H54 (cell line): Measurements from ENCODE around the gene AUTS2.

Source experiments
- DNase-seq: peaks from one replicate; pipeline ENCODE4 v3.0.0; 2011; ENCODE audit warnings: low spot score, mixed read lengths; ENCODE audit not compliant: insufficient read length
- FAIRE-seq: peaks from 3 replicates; lab custom pipeline; 2011; peaks lifted over from hg19 to GRCh38; lab: Jason Lieb, UNC
- POLR2A ChIP-seq: IDR thresholded peaks from 2 replicates; pipeline ENCODE4 v1.6.1; 2011; ENCODE audit warnings: low read depth, mild to moderate bottlenecking, low read length

AUTS2 gene

DNA sequence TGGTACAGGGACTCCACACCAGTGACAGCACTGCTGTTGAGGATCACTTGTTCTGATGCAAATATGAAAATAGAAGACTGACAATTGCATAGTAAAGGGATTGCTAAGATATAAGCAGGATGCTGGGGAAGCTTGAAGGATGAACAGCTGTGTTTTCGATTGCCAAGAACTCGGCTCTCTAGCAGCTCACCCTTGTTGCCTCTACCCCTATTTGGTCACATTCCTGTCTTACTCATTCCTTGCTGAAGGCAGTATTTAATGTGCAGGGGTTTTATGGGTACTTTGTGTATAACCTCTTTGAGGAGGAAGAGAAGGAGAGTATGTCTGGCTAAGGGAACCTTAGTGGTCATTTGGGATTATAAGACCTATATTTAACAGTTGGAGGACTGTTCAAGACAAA is 218.8 kb downstream of the AUTS2 start:
- FAIRE-seq (no peak), DNase-seq (no peak)
- TF ChIP-seq POLR2A: no peak

DNA sequence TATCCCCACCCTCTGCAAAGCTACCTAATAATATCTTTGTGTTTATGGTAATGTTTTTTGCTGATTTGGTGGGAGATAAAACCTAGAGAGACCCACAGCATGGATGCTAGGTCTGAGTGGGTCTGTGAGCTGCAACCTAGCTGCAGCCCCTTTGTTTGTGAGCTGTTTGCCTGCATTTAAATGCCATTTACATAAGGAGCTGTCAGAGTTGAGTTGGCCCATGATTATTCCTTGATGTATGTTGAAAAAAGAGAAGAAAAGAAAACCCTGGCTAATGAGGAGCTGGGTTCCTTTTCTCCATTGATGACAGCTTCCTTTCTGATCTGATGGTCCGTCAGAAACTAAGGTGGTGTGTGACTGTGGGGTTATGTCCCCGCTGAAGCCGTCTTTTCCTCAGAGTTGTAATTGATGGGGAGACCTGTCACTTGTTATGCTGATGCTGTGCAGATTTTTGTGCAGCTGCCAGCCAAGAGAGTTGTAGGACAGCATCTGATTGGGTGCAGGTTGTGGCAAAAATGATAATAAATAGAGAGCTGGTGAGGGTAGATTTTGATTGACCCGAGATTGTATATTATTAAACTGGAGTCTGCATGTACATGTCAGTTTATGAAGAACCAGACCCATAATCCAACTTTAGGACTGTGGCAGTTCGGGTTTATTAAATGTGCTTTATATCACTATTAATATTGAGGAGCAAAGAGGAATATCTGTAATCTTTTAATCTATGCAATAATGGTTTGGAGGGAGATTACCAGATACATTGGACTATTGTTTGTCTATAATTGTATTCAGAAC is 219.8 kb downstream of the AUTS2 start:
- FAIRE-seq (no peak), DNase-seq (no peak)
- TF ChIP-seq POLR2A: no peak

DNA sequence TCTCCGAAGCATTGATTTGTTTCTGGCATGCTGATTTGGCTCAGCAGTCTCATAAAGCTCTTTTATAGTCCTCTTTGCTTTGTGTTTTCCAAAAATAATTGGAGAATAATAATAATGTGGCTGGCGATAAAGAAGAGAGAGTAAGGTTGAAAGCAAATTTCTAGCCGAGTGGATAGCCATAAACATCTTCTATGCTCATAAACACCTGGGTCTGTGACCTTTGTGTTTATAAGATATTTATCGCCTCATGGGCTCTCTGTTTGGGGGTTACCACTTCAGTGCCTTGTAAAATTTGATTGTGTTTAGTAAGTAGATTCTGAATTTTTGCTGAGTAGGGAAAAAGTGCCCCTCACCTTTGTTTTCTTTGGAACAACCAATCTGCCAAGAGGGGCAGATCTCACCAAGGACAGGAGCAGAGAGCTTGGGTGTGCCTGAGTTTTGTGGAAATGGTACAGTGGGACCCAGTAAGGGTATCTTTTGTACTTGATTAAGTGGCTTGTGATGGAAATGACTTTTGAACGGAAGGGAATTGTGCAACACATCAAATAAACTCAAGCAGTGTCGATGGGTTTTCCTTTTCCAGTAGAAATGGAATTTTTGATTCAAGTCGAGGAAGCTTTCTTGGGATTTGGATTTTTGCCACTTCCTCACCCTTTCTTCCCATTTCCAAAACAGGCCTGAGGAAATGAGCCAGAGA is 220.5 kb downstream of the AUTS2 start:
- no peak for DNase-seq
- FAIRE-seq: no peak

DNA sequence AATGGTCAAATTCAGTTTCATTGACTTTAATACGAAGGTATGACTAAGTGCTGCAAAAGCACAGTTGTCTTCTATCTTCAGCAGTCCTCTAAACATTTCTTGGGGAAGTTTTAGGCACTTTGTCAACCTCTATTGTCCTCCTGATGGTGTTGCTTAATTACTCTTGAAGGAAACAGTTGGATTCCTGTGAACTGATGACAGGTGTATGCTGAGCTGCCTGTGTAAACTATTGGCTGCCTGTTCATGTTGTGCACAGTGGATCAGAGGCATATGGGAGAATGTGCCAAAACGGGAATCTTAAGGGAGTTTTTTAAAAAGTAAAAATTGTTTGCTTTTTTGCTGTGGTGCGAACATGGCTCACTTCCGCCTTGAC is 221.0 kb downstream of the AUTS2 start:
- no peak for FAIRE-seq

More for the DNA sequence above, 220.5 kb downstream of the AUTS2 start:
- TF ChIP-seq POLR2A: no peak

DNA sequence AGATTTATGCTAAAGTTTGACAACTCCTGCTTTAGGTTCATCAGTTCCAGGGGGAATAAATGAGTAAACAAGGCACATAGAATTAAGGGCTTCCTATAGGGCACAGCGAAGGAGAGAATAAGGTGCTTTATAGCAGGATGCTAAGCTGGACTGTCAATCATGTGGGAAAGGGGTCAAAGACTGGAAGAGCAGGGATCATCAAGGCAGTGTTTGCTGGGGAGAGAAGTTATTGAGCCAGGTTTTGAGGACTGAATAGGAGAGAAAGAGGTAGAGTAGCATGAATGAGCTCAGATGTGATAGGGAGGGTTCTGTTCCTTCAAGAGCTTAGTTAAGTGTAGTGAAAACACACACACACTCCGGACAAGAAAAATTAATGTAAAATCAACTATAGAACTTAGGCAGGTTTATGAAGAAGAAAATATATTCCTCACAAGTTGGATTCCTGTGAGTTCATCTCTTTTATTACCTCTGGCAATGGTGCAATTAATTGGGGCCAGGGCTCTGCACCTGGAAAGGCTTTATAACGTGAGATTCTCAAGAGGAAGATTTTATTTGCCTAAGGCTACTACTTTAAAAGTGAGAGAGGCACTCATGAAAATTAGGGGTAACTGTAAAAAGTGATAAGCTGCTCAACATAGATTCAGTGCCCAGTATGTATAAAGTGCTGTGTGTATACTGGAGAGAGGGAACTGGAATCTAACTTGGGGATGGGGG is 222.4 kb downstream of the AUTS2 start:
- TF ChIP-seq POLR2A: no peak
- DNase-seq (no peak), FAIRE-seq (no peak)

More for the DNA sequence above, 221.0 kb downstream of the AUTS2 start:
- no peak for TF ChIP-seq POLR2A
- no peak for DNase-seq

DNA sequence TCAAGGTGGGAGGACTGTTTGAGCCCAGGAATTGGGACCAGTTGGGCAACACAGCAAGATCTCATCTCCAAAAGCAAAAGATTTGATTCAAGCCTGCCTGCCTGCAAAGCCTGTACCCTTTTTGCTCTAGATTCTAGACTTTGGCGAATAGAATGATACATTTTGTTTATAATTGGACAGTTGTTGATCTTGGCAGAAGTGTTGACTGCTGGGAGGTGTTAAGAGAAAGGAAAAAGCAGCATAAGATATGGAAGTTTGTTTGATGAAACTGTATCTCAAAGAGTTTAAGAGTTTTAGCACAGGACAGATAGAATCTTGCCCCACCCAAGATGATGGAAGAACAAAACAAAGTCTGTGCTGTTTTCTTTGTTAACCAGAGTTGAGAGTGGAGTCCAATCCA is 224.1 kb downstream of the AUTS2 start:
- no peak for TF ChIP-seq POLR2A
- FAIRE-seq: no peak

DNA sequence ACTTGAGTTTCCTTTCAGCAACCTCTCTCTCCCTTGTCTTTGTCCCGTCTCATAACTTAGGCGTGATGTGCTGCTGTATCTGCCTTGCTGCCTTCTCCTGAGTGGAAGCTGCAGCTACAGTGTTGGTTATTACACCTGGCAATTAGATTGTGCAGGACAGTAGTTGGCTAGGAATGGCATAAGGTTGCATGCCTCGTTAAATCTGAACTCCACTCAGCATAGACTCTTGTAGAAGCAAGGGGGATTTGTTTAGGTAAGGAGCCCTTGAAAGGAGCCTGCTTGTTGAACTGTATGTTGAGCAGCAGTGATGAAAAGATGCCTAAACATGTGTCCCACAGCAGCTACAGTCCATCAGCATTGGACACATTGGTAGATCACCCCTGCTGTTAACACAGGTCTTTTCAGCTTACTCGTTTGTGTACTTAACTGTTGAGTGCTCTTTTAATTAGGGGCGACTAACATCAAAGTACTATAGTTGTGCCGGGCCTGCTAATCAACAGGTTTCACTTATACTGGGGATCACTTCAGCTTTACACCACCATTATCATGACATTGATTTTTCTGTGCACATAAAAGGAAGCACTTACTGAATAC is 225.0 kb downstream of the AUTS2 start:
- no peak for FAIRE-seq
- no peak for TF ChIP-seq POLR2A
- no peak for DNase-seq

More for the DNA sequence above, 224.1 kb downstream of the AUTS2 start:
- no peak for DNase-seq

DNA sequence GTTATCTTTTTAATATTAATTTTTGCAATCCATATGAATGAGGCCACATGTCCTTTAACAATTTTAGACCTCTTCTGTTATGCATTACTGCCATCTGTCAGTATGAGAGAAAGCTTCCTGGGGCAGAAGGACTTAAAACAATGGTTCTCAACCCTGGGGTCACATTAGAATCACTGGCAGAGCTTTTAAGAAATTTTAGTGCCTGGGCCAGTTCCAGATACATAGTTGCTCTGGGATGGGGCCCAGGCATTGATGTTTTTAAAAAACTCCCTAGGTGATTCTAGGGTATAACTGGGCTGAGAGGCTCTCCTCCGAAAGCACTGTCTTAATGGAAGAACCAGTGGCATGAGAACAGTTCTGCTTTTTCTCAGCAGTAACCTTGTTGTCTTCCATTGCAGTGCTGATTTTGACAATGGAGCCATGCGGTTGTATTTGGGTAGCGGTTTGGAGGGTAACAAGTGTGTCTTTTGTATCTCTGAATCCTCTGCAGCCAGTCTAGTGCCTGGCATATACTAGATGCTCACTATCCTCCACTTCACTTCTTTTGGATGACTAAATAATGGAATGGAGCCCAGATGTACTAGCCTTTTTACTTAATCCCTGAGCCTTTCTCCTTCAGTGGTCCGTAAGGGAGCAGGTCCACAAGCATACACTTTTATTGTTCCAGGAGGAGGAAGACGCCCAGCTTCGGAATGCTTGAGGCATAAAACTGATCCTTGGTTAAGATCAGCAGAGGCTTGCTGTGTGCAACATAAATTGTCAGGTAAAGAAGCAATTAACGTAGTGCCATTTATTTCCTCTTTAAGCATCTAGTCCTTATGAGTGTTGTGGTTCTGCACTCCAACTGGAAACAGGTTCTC is 227.1 kb downstream of the AUTS2 start:
- FAIRE-seq: no peak
- no peak for DNase-seq

DNA sequence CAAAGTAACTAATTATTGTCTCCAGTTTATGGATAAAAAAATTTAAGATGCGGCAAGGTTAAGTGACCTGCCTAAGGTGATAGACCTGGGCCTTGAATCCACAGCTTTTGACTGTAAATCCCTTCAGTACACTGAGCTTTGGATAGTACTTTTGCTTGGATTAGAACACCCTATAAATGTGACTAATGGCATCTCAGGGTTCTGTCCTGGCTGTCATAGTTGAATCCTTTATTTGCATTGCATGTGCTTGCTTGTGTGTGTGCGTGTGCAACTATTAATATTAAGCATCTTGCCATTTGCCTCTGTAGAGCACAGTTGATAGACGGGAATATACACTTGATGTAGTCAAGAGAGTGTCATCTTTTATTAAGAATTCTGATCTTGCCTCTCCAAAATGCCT is 228.0 kb downstream of the AUTS2 start:
- DNase-seq: no peak
- no peak for FAIRE-seq
- no peak for TF ChIP-seq POLR2A

More for the DNA sequence above, 227.1 kb downstream of the AUTS2 start:
- no peak for TF ChIP-seq POLR2A

DNA sequence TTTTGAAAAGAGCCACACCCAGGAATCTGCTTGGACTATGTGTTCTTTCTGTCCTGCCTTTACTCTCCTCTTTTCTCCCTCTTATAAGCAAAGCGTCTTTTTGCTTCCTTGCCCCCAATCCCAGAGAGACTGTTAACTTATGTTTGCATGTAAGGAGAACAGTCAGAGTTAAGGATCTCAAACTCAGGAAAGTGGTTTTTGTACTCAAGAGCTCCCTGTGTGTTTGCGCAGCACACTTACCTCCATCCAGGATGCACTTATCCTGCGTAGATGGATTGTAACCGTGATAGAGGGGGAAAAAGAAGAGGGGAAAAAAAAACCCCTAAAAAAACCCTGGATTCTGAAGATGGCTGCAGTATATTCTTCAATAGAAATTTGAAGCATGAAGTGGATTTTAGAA is 228.9 kb downstream of the AUTS2 start:
- FAIRE-seq (no peak), DNase-seq (no peak)
- TF ChIP-seq POLR2A: no peak

DNA sequence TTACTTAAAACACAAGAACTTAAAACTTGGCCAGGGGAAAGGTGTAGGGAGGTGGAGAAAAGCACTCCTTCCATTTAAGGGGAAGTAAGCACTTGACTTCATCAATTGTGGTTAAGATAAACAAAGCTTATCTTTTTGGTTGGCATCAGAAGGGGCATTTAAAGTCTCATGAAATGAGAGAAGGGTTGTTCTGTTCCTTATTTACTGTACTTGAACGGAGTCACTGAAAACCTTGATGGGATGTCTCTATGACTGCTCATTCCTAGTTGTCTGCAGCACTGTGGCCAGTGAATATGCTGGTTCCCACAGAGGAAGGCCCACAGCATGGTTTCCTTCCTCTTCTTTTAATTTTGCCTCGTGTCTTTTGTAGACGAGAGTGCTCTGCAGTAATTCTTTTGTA is 229.3 kb downstream of the AUTS2 start:
- no peak for TF ChIP-seq POLR2A
- DNase-seq (no peak), FAIRE-seq (no peak)

DNA sequence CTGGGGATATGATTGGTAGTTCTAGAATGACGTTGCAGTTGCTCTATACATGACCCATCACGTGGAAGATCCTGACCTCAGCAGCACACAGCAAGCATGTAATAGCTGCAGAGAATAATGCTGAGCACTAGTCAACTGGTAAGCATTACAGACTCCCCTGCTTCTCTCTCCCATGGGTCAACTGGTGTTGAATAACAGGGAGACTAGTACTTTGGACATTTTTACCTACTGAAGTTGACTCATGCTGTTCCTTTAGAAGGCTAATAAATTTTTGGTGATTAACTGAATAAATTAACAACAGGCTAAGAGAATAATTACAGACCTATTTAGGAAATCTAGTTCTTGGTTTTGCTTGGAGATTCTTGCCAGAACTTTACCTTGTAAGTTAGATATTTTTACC is 234.1 kb downstream of the AUTS2 start:
- TF ChIP-seq POLR2A: no peak
- DNase-seq (no peak), FAIRE-seq (no peak)

DNA sequence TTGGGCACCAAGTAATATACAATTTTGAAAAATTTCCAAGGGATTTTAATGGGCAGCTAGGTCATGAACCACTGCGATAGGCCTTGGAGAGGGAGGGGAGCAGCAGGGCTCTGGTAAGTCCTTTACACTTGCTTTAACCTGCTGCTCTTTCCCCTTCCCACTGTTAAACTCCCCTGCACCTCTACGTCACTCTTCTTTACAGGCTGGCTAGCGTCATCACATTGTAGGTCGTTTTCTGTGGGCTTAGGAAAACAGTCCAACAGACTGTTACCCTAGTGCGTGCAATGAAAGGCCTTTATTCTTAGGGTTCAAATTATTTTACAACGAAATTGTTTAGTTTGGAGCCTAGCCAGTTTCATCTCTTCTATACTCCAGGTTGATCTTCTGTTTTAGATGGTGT is 235.7 kb downstream of the AUTS2 start:
- no peak for TF ChIP-seq POLR2A
- DNase-seq: no peak
- no peak for FAIRE-seq
